NOMO-1 treated with dmso at 0.1 percent for 144 hours (cell line): Measurements from ENCODE around the gene NCKAP5.
"Not testable (repeated sequence)": the region's sequence is repeated elsewhere in the genome, so short reads cannot be mapped to it uniquely, and the experiment has no call there.

Experiments used
- DNase-seq: peaks from one replicate; lab custom pipeline; 2025; ENCODE audit not compliant: unreplicated experiment; lab: John Stamatoyannopoulos, UW

NCKAP5 gene

DNA sequence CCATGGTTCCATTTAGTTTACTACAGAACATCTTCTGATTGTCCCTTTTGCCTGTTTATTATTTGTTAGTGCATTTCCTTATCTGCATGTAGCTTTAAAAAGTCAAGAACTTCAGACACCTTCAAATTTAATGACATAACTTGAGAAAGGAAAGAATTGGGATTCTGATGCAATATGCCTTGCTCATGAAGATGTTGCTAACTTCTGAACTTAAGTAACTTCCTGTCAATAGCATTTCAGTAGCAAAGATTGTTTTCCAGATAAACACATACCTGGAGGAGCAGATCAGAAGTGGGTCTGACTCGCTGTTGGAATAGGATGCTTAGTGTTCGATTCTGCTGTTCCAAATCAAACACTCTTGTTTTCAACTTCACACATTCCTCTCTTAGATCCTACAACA is 708.0 kb downstream of the NCKAP5 start:
- DNase-seq: no peak

GRCh38 chr2:132859590-132859989 is 708.7 kb downstream of the NCKAP5 start:
- DNase-seq: no peak

GRCh38 chr2:132857319-132857718 is 710.9 kb downstream of the NCKAP5 start:
- DNase-seq: no peak

DNA sequence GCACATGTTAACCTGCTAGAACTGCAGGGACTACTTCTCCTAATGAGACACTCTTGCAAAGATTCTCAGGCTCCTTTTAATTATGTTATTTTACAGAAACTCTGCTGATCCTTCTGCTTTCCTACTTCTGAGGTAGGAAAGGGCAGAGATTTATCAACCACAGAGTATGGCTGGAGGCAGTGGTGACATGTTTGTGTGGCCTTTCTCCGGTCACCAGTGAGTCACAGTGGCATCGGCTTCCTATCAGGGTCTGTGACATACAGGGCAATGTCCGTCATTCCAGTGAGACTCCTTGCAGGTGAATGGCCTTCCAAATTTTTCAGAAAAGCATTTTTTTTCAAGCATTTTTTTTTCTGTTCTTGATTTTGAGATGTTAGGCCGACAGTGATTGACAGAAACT is 717.6 kb downstream of the NCKAP5 start:
- DNase-seq: no peak

DNA sequence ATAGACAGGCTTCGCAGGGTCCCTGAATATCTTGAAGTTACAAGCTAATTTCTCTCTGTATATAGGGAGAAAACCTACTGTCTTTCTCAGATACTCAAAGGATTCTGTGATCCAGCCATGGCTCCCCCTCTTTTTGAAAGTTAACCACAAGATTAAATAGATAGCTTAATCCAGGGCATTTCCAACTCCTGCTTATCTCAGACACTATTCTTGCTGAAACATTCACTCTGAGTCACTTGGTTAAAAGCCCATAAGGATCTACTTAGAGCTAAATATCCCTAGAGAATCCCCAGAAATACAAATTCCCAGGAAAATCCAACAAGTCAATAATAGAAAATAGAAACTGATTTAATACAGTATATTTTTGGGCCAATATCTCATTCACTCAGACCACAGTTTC is 719.1 kb downstream of the NCKAP5 start:
- DNase-seq: no peak

- DNase-seq: no peak
Measured at GRCh38 chr2:132845339-132845738, 722.9 kb downstream of the NCKAP5 start.

- DNase-seq: no peak
Measured at GRCh38 chr2:132844585-132844984, 723.7 kb downstream of the NCKAP5 start.

DNA sequence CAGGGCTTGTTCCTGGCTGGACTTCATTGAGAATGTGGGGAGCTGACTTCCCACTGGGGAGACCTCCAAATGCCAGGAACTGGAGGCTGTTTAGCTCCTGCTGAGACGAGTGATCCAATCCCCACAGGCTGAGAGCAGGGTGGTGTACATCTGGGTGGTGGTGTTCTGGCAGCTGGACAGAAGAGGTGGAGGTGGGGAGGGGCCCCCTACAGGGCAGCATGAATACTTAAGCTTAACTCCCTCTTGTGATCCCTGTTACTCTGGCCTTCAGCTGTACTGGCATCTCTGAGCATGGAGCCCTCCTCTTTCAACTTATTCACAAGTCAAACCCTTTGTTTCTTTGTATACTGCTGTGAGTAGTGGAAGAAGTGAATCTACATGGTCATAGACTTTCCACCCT is 730.5 kb downstream of the NCKAP5 start:
- no peak for DNase-seq

GRCh38 chr2:132830321-132830827 is 737.9 kb downstream of the NCKAP5 start:
- DNase-seq: no peak

DNA sequence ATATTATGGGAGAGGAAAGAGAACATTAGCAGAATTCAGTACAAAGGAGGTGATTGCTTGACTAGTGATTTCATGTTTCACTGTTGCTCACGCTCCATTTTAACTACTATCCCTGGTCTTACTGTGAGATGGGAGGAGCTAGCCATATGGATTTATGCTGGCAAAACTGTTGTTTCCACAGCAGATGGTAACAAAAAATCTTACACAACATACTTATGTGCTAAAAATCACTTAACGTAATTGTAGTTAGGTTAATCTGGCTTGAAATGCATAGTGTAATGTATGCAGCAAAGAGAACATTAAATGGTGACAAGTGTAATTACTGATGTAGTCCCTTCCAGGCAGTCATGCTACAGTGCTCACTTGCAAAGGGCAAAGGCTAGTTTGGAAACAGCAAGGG is 742.7 kb downstream of the NCKAP5 start:
- DNase-seq: no peak

GRCh38 chr2:132824716-132825115 is 743.5 kb downstream of the NCKAP5 start:
- DNase-seq: no peak

GRCh38 chr2:132816234-132816633 is 752.0 kb downstream of the NCKAP5 start:
- DNase-seq: no peak

- no peak for DNase-seq
Measured at GRCh38 chr2:132815516-132815915, 752.7 kb downstream of the NCKAP5 start.

DNA sequence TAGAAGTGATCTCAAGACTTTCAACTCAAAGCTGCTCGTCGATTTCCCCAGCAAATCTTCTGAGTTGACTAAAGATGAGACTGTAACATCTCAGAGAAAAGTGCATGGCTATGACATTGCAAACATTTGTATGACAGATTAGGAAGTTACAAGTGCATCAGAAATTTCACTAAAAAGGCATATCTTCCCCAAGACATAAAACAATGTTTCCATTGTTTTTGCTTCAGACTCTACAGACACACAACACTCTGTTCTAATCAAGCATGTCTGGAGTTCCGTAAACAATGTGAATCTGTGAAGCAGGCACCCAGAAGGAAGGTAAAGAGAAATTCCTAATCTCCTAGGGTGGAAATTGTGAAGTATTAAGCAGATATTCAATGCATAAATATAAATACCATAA is 753.6 kb downstream of the NCKAP5 start:
- no peak for DNase-seq

DNA sequence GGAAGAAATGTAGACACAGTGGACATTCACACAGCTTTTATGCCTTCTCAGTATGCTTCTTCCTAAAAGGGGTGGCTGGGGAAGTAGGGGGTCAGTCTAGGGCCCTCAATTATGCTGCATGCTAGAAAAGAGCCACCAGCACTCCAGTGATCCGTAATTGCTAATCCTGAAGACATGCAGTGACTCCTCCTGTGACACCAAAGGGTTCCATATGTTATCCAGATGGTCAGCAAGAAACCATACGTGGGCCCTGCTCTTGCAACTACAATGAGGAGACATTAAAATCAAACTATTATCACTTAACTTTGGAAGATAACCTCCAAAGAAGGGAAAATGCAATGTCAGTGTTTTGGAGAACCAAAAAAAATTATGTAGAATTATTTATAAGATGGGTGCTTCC is 754.8 kb downstream of the NCKAP5 start:
- no peak for DNase-seq

DNA sequence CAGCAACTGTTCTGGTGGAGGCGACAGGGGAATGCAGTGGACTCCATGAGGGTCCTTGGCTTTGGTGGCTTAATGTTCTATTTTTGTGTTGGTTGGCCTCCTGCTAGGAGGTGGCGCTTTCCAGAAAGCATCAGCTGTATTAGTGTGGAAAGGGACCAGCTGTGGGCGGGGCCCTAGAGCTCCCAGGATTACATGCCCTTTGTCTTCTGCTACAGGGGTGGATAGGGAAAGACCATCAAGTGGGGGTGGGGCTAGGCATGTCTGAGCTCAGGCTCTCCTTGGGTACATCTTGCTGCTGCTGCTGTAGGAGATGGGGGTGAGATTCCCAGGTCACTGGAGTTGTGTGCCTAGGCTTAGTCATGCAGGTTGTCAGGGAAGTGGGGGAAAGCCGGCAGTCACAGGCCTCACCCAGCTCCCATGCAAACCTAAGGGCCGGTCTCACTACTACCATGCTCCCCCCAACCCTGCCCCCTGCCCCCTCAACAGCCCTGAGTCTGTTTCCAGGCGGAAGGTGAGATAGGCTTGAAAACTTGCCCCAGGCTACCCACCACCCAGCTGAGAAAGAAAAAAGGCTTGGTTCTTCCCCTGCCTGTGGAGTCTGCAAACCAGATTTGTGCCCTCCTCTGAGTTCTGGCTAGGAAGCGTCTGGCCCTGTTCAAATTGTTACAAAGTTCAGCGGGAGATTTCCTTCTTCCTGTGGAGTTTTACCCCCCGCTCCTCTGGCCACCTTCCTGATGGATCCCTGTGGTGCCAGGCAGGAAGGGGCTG is 756.9 kb downstream of the NCKAP5 start:
- no peak for DNase-seq

DNA sequence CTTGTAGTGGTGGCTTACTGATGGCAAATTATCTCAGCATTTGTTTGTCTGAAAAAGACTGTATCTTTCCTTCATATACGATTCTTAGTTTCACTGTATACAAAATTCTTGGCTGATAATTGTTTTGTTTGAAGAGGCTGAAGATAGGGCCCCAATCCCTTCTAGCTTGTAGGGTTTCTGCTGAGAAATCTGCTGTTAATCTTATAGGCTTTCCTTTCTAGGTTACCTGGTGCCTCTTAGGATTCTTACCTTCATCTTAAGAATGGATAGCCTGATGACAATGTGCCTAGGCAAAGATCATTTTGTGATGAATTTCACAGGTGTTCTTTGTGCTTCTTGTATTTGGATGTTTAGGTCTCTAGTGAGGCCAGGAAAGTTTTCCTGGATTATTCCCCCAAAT is 758.3 kb downstream of the NCKAP5 start:
- not testable (repeated sequence) for DNase-seq

DNA sequence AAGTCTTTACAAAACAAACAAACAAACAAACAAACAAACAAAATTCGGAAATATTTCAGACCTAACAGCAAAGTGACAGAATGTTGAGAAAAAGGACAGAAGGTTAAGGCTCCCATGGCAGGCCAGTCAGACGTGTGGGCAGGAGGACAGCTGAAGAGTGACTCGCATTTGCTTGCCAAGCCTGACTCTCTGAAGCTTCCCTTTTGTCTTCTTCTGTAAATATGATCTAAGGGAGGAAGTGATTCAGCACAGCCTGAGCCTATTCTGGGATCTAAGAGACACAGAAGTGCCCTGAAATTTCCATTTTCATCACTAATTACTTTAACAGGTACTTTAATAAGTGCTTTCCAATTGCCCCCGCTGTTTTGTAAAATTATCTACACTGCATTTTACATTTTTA is 764.2 kb downstream of the NCKAP5 start:
- peak; percentile 54 for DNase-seq

DNA sequence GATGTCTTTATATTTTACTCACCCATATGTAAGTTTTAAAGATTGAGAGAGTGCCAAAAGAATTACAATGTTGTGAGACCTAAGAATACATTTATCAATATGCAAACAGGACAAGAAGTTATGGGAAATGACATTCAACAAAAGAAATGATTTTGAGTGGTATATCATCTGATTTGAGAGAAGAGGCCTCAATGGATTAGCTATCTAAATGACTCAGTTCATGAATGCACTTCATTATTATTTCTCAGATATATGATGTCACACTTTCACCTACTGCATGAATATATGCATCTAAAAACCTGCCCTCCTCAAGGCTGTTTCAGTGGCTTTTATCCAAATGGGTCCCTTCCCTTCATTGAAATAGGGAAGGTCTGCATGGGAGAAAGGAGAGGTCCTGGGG is 769.9 kb downstream of the NCKAP5 start:
- DNase-seq: no peak

GRCh38 chr2:132797556-132797955 is 770.7 kb downstream of the NCKAP5 start:
- DNase-seq: no peak

- no peak for DNase-seq
Measured at GRCh38 chr2:132797071-132797470, 771.2 kb downstream of the NCKAP5 start.

GRCh38 chr2:132795220-132795619 is 773.0 kb downstream of the NCKAP5 start:
- no peak for DNase-seq

DNA sequence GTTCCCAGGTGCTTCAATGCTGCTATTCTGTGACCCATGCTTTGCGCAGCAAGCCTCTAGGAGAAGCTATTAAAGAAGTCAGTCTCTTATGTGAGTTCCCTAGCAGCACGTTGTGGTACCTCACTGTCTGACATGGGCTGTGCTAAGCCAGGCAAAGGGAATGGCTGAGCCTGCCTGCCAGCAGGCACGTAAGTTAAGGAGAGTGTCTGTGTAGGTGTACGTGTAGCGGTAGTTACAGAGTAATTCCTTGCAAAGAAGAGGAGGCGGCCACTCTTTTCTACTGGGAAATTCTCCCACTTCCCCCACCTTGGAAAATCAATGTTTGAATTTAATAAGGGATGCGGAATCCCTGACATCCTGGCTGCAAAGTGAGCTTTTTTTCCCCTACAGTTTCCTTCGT is 774.7 kb downstream of the NCKAP5 start:
- DNase-seq: no peak
